AG20443 (cell line): ENCODE results near the gene RIBC2.
A peak's percentile ranks its signal among the peaks of the same experiment; 100 is the strongest.
"Not testable (repeated sequence)": the region's sequence is repeated elsewhere in the genome, so short reads cannot be mapped to it uniquely, and the experiment has no call there.

Experiments
- DNase-seq: peaks from one replicate; pipeline ENCODE4 v3.0.0; 2012; ENCODE audit warnings: low spot score, mixed read lengths

The RIBC2 gene

GRCh38 chr22:45413368-45414211, at the start of gene RIBC2, which contains the start of gene SMC1B:
Gene RIBC2 (plus strand): TSS chr22:45413693. CDS start chr22:45413887, 194 bp downstream.
Gene SMC1B (minus strand): TSS chr22:45413599. CDS start chr22:45413567, 32 bp downstream.
- peak; percentile 97 for DNase-seq

GRCh38 chr22:45366713-45367112, 46.8 kb upstream of the RIBC2 start:
- no peak for DNase-seq

- not testable (repeated sequence) for DNase-seq
Measured at GRCh38 chr22:45373592-45373991, 39.9 kb upstream of the RIBC2 start.

- no peak for DNase-seq
Measured at GRCh38 chr22:45376009-45376408, 37.5 kb upstream of the RIBC2 start.

GRCh38 chr22:45376703-45377102, 36.8 kb upstream of the RIBC2 start:
- no peak for DNase-seq

- no peak for DNase-seq
Measured at GRCh38 chr22:45381348-45381747, 32.1 kb upstream of the RIBC2 start.

- no peak for DNase-seq
Measured at GRCh38 chr22:45389546-45389945, 23.9 kb upstream of the RIBC2 start.

- no peak for DNase-seq
Measured at GRCh38 chr22:45397806-45398205, 15.7 kb upstream of the RIBC2 start.

GRCh38 chr22:45398214-45398613, 15.3 kb upstream of the RIBC2 start:
- DNase-seq = no peak

GRCh38 chr22:45399712-45400445, 13.6 kb upstream of the RIBC2 start:
- DNase-seq = no peak

- no peak for DNase-seq
Measured at GRCh38 chr22:45402466-45402985, 11.0 kb upstream of the RIBC2 start.

GRCh38 chr22:45407793-45408192, 5.7 kb upstream of the RIBC2 start:
- DNase-seq = no peak

- no peak for DNase-seq
Measured at GRCh38 chr22:45413013-45413367, 503 bp upstream of the RIBC2 start.

GRCh38 chr22:45418056-45418769, 4.7 kb downstream of the RIBC2 start:
- DNase-seq = no peak

- no peak for DNase-seq
Measured at GRCh38 chr22:45418770-45419138, 5.3 kb downstream of the RIBC2 start.

GRCh38 chr22:45420011-45420410, 6.5 kb downstream of the RIBC2 start:
- DNase-seq = no peak

- no peak for DNase-seq
Measured at GRCh38 chr22:45420539-45420938, 7.0 kb downstream of the RIBC2 start.

- no peak for DNase-seq
Measured at GRCh38 chr22:45421349-45422055, 8.0 kb downstream of the RIBC2 start.

GRCh38 chr22:45422237-45422983, 8.9 kb downstream of the RIBC2 start:
- DNase-seq = no peak

- DNase-seq = no peak
Measured at GRCh38 chr22:45423524-45423923, 10.0 kb downstream of the RIBC2 start.

- no peak for DNase-seq
Measured at GRCh38 chr22:45424241-45424731, 10.8 kb downstream of the RIBC2 start.
